ENCODE data around the gene SCARB1.
"Not testable (repeated sequence)": the region's sequence is repeated elsewhere in the genome, so short reads cannot be mapped to it uniquely, and the experiment has no call there.

The SCARB1 gene

GRCh38 chr12:124884587-124885438 is 21.1 kb upstream of the SCARB1 start:
- DNase-seq: no peak

- DNase-seq: no peak
Observed at GRCh38 chr12:124883263-124884130, 19.8 kb upstream of the SCARB1 start.

- DNase-seq: no peak
Observed at GRCh38 chr12:124881123-124881522, 17.5 kb upstream of the SCARB1 start.

GRCh38 chr12:124880335-124880734 is 16.7 kb upstream of the SCARB1 start:
- DNase-seq: not testable (repeated sequence)

- no peak for DNase-seq
Observed at GRCh38 chr12:124878795-124879516, 15.3 kb upstream of the SCARB1 start.

GRCh38 chr12:124877423-124877822 is 13.8 kb upstream of the SCARB1 start:
- DNase-seq: no peak

GRCh38 chr12:124876171-124876570 is 12.5 kb upstream of the SCARB1 start:
- no peak for DNase-seq

GRCh38 chr12:124875803-124876132 is 12.1 kb upstream of the SCARB1 start:
- DNase-seq: no peak

- DNase-seq: no peak
Observed at GRCh38 chr12:124874988-124875802, 11.5 kb upstream of the SCARB1 start.

- no peak for DNase-seq
Observed at GRCh38 chr12:124874188-124874587, 10.5 kb upstream of the SCARB1 start.

- no peak for DNase-seq
Observed at GRCh38 chr12:124872068-124872719, 8.5 kb upstream of the SCARB1 start.

- DNase-seq: no peak
Observed at GRCh38 chr12:124871297-124871696, 7.6 kb upstream of the SCARB1 start.

- DNase-seq: no peak
Observed at GRCh38 chr12:124870515-124870914, 6.9 kb upstream of the SCARB1 start.

GRCh38 chr12:124869059-124869665 is 5.5 kb upstream of the SCARB1 start:
- peak in 6 of 51 donors; percentile 8 to 26 (median 15) for DNase-seq

- DNase-seq: no peak
Observed at GRCh38 chr12:124868252-124869058, 4.8 kb upstream of the SCARB1 start.

GRCh38 chr12:124867401-124867930 is 3.8 kb upstream of the SCARB1 start:
- no peak for DNase-seq

GRCh38 chr12:124866883-124867400 is 3.3 kb upstream of the SCARB1 start:
- DNase-seq: no peak

- DNase-seq: no peak
Observed at GRCh38 chr12:124866195-124866882, 2.7 kb upstream of the SCARB1 start.
